AG09309 (cell line): ENCODE measurements around the gene CPVL.

Experiments
- DNase-seq: peaks from one replicate; pipeline ENCODE4 v3.0.0-alpha.2; 2010; ENCODE audit warnings: low read depth
- H3K4me3 ChIP-seq: 2 replicates; pipeline ENCODE4 v1.5.1; 2011; ENCODE audit warnings: mild to moderate bottlenecking, low read depth, low read length, moderate library complexity; ENCODE audit not compliant: control insufficient read depth
- TF ChIP-seq, protein P1 (sequence below): IDR thresholded peaks from 2 replicates; pipeline ENCODE4 v1.5.1; 2011; ENCODE audit warnings: mild to moderate bottlenecking, low read depth, low read length, inconsistent platforms; ENCODE audit not compliant: insufficient read depth, control insufficient read depth; ENCODE audit errors: missing control alignments

CPVL gene

DNA sequence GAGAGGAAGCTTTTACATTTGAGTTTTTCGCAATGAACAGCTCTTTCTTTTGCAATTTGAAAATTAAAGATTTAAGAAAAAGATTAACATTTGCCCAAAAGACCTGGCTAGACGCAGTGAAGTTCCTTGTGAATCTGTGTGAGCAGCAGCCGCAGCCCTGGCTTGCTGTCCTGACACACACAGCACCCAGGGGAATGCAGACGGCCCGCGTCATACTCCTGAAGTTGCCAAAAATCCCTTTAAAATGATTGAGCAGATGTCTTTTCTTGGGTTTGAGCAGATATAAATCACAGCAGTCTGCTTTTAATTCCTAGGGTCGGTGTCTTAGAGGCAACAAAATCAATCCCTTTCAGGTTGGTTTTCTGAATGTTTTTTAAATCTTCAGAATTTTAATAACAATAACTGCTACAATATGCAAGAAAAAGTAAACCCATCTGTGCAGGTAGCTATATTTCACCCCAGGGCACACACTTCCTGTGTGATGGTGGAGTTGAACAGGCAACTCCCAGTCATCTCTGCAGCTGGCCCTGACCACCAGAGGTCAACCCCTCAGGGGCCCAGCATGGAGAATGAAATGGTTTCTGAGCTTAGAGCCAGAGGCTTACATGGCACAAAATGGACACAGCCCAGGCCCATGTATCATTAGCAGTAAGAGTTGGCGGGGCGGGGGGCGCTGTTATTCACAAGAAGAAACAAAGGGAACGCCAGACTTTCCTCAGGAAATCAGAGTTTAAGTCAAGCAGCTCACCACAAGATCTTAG is 156.0 kb downstream of the CPVL start:
- DNase-seq = no peak
- TF ChIP-seq, protein P1, sequence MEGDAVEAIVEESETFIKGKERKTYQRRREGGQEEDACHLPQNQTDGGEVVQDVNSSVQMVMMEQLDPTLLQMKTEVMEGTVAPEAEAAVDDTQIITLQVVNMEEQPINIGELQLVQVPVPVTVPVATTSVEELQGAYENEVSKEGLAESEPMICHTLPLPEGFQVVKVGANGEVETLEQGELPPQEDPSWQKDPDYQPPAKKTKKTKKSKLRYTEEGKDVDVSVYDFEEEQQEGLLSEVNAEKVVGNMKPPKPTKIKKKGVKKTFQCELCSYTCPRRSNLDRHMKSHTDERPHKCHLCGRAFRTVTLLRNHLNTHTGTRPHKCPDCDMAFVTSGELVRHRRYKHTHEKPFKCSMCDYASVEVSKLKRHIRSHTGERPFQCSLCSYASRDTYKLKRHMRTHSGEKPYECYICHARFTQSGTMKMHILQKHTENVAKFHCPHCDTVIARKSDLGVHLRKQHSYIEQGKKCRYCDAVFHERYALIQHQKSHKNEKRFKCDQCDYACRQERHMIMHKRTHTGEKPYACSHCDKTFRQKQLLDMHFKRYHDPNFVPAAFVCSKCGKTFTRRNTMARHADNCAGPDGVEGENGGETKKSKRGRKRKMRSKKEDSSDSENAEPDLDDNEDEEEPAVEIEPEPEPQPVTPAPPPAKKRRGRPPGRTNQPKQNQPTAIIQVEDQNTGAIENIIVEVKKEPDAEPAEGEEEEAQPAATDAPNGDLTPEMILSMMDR = no peak
- no peak overlapping the region for H3K4me3 ChIP-seq

DNA sequence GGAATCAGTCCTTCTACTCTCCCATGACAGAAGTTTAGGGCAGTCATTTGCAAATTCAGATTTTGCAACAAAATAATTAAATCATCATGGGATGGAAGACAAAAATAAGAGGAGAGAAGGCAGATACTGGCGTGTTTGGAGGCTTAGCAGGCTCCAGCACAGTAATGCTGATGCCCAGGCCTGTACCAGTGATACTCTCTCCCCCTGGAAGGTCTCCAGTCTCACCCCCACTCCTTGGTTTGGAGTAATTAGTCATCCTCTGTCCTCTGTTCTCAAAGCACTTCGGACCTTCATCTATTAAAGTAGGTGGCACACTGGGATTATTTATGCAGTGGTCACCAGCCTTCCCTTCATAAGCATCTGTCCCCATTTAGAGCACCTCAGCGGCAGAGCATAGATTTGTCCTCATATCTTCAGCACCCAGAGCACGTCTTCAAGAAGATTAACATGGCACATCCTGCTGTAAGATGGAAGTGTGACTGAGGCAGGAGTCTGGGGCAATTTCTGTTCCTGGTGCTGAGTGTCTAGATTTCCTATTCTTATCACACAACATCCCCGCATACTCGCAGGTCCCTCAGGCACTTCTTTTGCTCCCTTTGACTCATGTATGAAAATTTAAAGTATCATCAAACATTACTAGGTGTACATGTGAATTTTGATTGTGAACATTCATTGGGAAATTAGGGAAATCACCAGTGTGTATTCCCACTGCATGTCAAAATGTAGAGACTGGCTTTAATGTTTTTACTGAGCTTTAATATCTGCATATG is 156.9 kb downstream of the CPVL start:
- DNase-seq = no peak
- H3K4me3 ChIP-seq = no peak overlapping the region
- TF ChIP-seq, protein P1 = no peak

DNA sequence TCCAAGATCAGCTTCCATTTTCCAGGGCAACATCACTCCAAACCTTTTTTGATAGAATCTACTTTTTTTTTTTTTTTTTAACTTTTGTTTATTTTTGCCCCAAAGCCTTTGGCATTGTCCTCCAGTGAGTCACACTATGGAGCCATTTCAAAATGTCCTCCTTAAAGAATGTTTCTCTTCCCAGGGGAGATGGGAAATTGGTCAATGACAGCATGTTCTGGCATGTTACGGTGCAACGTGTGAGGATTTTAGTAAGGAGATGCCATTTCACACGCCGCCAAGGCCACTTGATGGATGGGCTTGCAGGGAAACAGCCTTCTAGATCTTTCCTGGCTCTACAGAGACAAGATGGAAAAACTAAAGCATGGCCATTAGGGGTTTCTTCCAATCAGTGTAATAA is 157.5 kb downstream of the CPVL start:
- TF ChIP-seq, protein P1 = no peak
- no peak overlapping the region for H3K4me3 ChIP-seq
- peak; percentile 90 for DNase-seq

DNA sequence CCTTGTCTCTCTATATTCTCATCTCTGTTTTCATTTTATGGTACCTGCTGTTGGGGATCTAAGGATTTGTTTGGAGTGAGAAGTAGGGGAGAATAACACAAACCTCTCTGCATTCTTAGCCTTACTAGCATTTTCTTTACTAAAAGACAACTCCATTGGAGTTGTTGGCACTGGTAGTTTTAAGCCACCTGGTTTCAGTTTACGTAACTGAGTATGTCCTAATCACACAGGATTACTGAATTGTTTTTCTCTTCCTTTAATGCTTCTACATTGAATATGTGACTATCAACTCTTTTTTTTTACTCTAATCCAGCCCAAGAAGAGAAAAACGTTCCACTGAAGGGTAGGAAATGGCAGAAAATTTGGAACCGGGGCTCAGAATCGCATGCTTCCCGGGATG is 158.2 kb downstream of the CPVL start:
- H3K4me3 ChIP-seq = no peak overlapping the region
- TF ChIP-seq, protein P1 = no peak
- DNase-seq = no peak

DNA sequence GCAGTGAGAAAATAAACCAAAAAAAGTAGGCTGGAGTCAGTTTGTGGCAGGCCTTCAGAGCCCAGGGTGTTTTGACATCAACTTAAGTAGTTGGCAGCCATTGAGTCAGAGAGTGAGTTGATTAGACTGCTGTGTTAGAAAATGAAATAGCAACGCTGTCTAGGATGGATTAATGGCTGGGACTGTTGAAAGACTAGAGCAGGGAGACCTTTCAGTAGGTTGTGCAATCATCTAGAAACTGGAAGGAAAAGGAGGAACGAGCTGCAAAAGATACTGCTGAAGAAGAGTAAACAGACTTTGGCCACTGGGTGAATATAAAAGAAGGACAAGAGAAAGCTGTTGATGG is 159.6 kb downstream of the CPVL start:
- TF ChIP-seq, protein P1 = no peak
- DNase-seq = peak; percentile 83
- H3K4me3 ChIP-seq = no peak overlapping the region

DNA sequence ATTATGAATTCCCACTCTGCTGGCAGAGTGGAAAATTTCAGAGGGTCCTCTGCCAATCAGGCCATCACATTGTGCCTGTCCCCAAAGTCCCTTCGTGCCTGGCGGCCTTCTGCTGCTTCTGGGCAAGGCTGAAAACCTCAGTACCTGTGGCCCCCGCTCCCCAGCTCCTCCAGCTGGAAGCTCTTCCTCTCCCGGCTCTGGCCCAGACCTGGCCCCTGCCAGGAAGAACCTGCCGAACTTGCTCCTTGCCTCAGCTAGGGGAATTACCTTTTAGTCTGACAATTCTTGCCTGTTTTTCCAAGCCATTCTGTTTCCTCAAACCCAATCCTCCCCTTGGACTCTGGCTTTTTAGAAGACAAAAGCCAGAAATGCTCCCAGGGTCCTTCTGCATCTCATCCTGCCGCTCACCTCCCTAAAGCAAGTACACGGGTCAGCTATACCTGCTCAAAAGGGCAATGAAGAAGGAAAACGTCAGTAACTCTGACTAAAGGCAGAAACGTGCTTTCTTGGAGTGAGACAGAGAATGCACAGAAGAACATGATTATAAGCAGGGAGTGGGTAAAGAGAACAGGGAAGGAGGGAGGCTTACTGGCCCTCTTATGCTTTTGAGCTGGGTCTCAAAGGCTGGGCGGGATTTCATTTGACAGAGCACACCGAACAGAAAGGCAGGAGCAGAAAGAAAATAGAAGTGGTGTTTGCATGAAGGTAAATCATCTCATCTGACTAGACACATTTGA is 160.1 kb downstream of the CPVL start:
- DNase-seq = no peak
- TF ChIP-seq, protein P1 = no peak
- H3K4me3 ChIP-seq = no peak overlapping the region
